Activated CD8-positive, alpha-beta memory T cell treated with anti-CD3 and anti-CD28 coated beads, Interleukin-2, amount 10 ng/mL, durations not matched to agents 7 days and 5 days (primary cell): ENCODE measurements around the gene FNDC7. TPM values are rescaled to one million over a fixed set of nuclear protein-coding genes. Genes with fewer than 3 reads are reported as not detected.
"Not testable (repeated sequence)": the region's sequence is repeated elsewhere in the genome, so short reads cannot be mapped to it uniquely, and the experiment has no call there.

Source experiments
- ATAC-seq: fragments of 150-1000 bp; cut with Tn5 transposase; one replicate; pipeline ENCODE4 v1.10.0; 2021; ENCODE audit warnings: moderate library complexity
- CTCF ChIA-PET: fragments of 350-600 bp; sonication (Branson Sonifier 250); formaldehyde crosslinking; loops from one replicate; lab custom pipeline; 2021; ENCODE audit warnings: antibody characterized with exemption; lab: Charles Lee
- DNase-seq: peaks from one replicate; pipeline ENCODE4 v3.0.0-alpha.2; 2020
- H3K27ac Mint-ChIP-seq: one replicate; pipeline ENCODE4 v1.8.0; 2021; ENCODE audit warnings: mild to moderate bottlenecking, mixed read lengths
- H3K27me3 Mint-ChIP-seq: one replicate; pipeline ENCODE4 v1.8.0; 2021; ENCODE audit warnings: mixed read lengths
- H3K36me3 Mint-ChIP-seq: one replicate; pipeline ENCODE4 v1.8.0; 2021; ENCODE audit warnings: mild to moderate bottlenecking, mixed read lengths
- H3K4me1 Mint-ChIP-seq: one replicate; pipeline ENCODE4 v1.8.0; 2021; ENCODE audit warnings: mixed read lengths
- H3K4me3 Mint-ChIP-seq: one replicate; pipeline ENCODE4 v1.8.0; 2021; ENCODE audit warnings: mild to moderate bottlenecking, moderate library complexity, mixed read lengths
- H3K9me3 Mint-ChIP-seq: one replicate; pipeline ENCODE4 v1.8.0; 2022; ENCODE audit warnings: low read depth, mixed read lengths
- total RNA-seq, 2 experiments: library from RNA; stranded (reverse); gene quantifications; one replicate each; pipeline ENCODE4 v1.2.3, GENCODE V29; 2021

Gene FNDC7
- total RNA-seq, 2 experiments from 2014 or later: not detected

- DNase-seq, H3K27ac Mint-ChIP-seq, H3K36me3 Mint-ChIP-seq, ATAC-seq, H3K9me3 Mint-ChIP-seq, H3K4me3 Mint-ChIP-seq, H3K27me3 Mint-ChIP-seq: not testable (repeated sequence)
- peaks cover 10% of the 10 kb centered on the region for H3K4me1 Mint-ChIP-seq
- CTCF ChIA-PET: interaction anchor here (1.4 to 2.4 kb wide), 3 partner anchors 10 to 38 kb away, joined by 3 to 7 read pairs (median 6); partner anchors contain the start of gene PRPF38B
Observed at GRCh38 chr1:108681701-108682100, 31.0 kb upstream of the FNDC7 start.

- Mint-ChIP-seq H3K4me1 (peaks cover 6% of the 10 kb centered on the region), H3K9me3 (no peaks in the 10 kb centered on the region), H3K27me3 (peaks cover 7% of the 10 kb centered on the region), H3K27ac (no peak overlapping the region), H3K36me3 (no peaks in the 10 kb centered on the region), H3K4me3 (no peak overlapping the region)
- ATAC-seq (no peak), DNase-seq (no peak)
- CTCF ChIA-PET: no interaction called here
Observed at GRCh38 chr1:108685529-108685928, 27.2 kb upstream of the FNDC7 start.

GRCh38 chr1:108686614-108687313 lies 25.9 kb upstream of the FNDC7 start:
- Mint-ChIP-seq H3K27me3 (peaks cover 4% of the 10 kb centered on the region), H3K36me3 (no peaks in the 10 kb centered on the region), H3K4me1 (peaks cover 15% of the 10 kb centered on the region), H3K9me3 (no peaks in the 10 kb centered on the region), H3K4me3 (no peak overlapping the region), H3K27ac (no peak overlapping the region)
- no peak for ATAC-seq
- no peak for DNase-seq
- CTCF ChIA-PET: no interaction called here

GRCh38 chr1:108691128-108691941 lies 21.4 kb upstream of the FNDC7 start:
- ATAC-seq: peak; percentile 2
- Mint-ChIP-seq H3K4me1 (peaks cover 30% of the 10 kb centered on the region), H3K36me3 (peaks cover 30% of the 10 kb centered on the region), H3K9me3 (no peaks in the 10 kb centered on the region), H3K27ac (peak overlapping the region; percentile 97), H3K4me3 (peak overlapping the region; percentile 93), H3K27me3 (no peaks in the 10 kb centered on the region)
- no peak for DNase-seq
- CTCF ChIA-PET: interaction anchor here (1.3 to 5.4 kb wide), 20 partner anchors 8 to 421 kb away, joined by 3 to 60 read pairs (median 6); partner anchors contain the start of genes CLCC1, EEIG2, HENMT1 and STXBP3

GRCh38 chr1:108691942-108692723 lies 20.6 kb upstream of the FNDC7 start, which contains the start of gene PRPF38B:
Gene PRPF38B, plus strand, starts transcription at chr1:108692310. Its CDS starts 282 bp downstream, at chr1:108692592.
- peak; percentile 90 for ATAC-seq
- CTCF ChIA-PET: interaction anchor here (0.8 to 5.4 kb wide), 24 partner anchors 9 to 841 kb away, joined by 3 to 60 read pairs (median 5); partner anchors contain the start of genes CLCC1, EEIG2, HENMT1 and STXBP3
- no peaks in the 10 kb centered on the region for H3K9me3 Mint-ChIP-seq

GRCh38 chr1:108692724-108693655 lies 19.7 kb upstream of the FNDC7 start:
- peaks cover 44% of the 10 kb centered on the region for H3K4me1 Mint-ChIP-seq
- CTCF ChIA-PET: interaction anchor here (0.8 to 5.4 kb wide), 23 partner anchors 10 to 840 kb away, joined by 3 to 60 read pairs (median 5); partner anchors contain the start of genes CLCC1, EEIG2, HENMT1 and STXBP3
- H3K4me3 Mint-ChIP-seq: peak overlapping the region; percentile 93
- no peaks in the 10 kb centered on the region for H3K27me3 Mint-ChIP-seq
- H3K27ac Mint-ChIP-seq: peak overlapping the region; percentile 97
- peak; percentile 93 for DNase-seq
- no peaks in the 10 kb centered on the region for H3K9me3 Mint-ChIP-seq
- H3K36me3 Mint-ChIP-seq: peaks cover 45% of the 10 kb centered on the region
- ATAC-seq: peak; percentile 73

More at GRCh38 chr1:108691942-108692723, 20.6 kb upstream of the FNDC7 start, which contains the start of gene PRPF38B:
- H3K4me1 Mint-ChIP-seq: peaks cover 37% of the 10 kb centered on the region
- peak within 1 kb of the TSS; percentile 93 for H3K4me3 Mint-ChIP-seq
- no peaks in the 10 kb centered on the region for H3K27me3 Mint-ChIP-seq
- peaks cover 38% of the 10 kb centered on the region for H3K36me3 Mint-ChIP-seq
- peak; percentile 97 for DNase-seq
- H3K27ac Mint-ChIP-seq: peak within 1 kb of the TSS; percentile 97

GRCh38 chr1:108695535-108695934 lies 17.2 kb upstream of the FNDC7 start:
- peak overlapping the region; percentile 78 for H3K27ac Mint-ChIP-seq
- DNase-seq: no peak
- no peaks in the 10 kb centered on the region for H3K9me3 Mint-ChIP-seq
- H3K4me1 Mint-ChIP-seq: peaks cover 58% of the 10 kb centered on the region
- H3K36me3 Mint-ChIP-seq: peaks cover 69% of the 10 kb centered on the region
- no peak for ATAC-seq
- H3K4me3 Mint-ChIP-seq: peak overlapping the region; percentile 61
- H3K27me3 Mint-ChIP-seq: no peaks in the 10 kb centered on the region
- CTCF ChIA-PET: interaction anchor here (0.7 to 5.4 kb wide), 2 partner anchors 14 to 50 kb away, joined by 4 to 60 read pairs; no protein-coding TSS in a partner anchor

- Mint-ChIP-seq H3K27ac (peak overlapping the region; percentile 53), H3K27me3 (no peaks in the 10 kb centered on the region), H3K36me3 (peaks cover 68% of the 10 kb centered on the region), H3K4me3 (peak overlapping the region; percentile 53), H3K9me3 (no peaks in the 10 kb centered on the region), H3K4me1 (peaks cover 74% of the 10 kb centered on the region)
- no peak for DNase-seq
- ATAC-seq: no peak
- CTCF ChIA-PET: no interaction called here
Observed at GRCh38 chr1:108699375-108700332, 13.1 kb upstream of the FNDC7 start.

GRCh38 chr1:108701176-108701849 lies 11.4 kb upstream of the FNDC7 start:
- CTCF ChIA-PET: no interaction called here
- H3K4me1 Mint-ChIP-seq: peaks cover 73% of the 10 kb centered on the region
- no peak overlapping the region for H3K27ac Mint-ChIP-seq
- H3K36me3 Mint-ChIP-seq: peaks cover 56% of the 10 kb centered on the region
- ATAC-seq (no peak), DNase-seq (no peak)
- H3K27me3 Mint-ChIP-seq: no peaks in the 10 kb centered on the region
- no peaks in the 10 kb centered on the region for H3K9me3 Mint-ChIP-seq
- H3K4me3 Mint-ChIP-seq: no peak overlapping the region

- H3K27me3 Mint-ChIP-seq, H3K9me3 Mint-ChIP-seq, H3K4me3 Mint-ChIP-seq, DNase-seq, ATAC-seq: not testable (repeated sequence)
- CTCF ChIA-PET: interaction anchor here (4.7 kb wide), 1 partner anchor 9 kb away, joined by 19 read pairs; the partner anchor contains the start of gene PRPF38B
- Mint-ChIP-seq H3K36me3 (peaks cover 48% of the 10 kb centered on the region), H3K4me1 (peaks cover 66% of the 10 kb centered on the region), H3K27ac (peak overlapping the region; percentile 45)
Observed at GRCh38 chr1:108702109-108702508, 10.6 kb upstream of the FNDC7 start.
